GM12892 (cell line): Measurements from ENCODE around the gene AOC3.
"Not testable (repeated sequence)": the region's sequence is repeated elsewhere in the genome, so short reads cannot be mapped to it uniquely, and the experiment has no call there.

Source experiments
- DNase-seq: peaks from one replicate; pipeline ENCODE4 v3.0.0; 2011; ENCODE audit not compliant: insufficient read length
- FAIRE-seq: peaks from 2 replicates; lab custom pipeline; 2011; peaks lifted over from hg19 to GRCh38; lab: Jason Lieb, UNC
- POLR2A ChIP-seq: IDR thresholded peaks from 2 replicates; pipeline ENCODE4 v1.6.1; 2011; ENCODE audit warnings: low read depth, low read length, control low read depth
- POLR2AphosphoS5 ChIP-seq: IDR thresholded peaks from 2 replicates; pipeline ENCODE4 v1.6.1; 2011; ENCODE audit warnings: low read depth, low read length, control low read depth
- TAF1 ChIP-seq: IDR thresholded peaks from 2 replicates; pipeline ENCODE4 v1.6.1; 2011; ENCODE audit warnings: low read depth, mild to moderate bottlenecking, control low read depth, low read length, borderline replicate concordance

Gene AOC3

GRCh38 chr17:42845556-42845917 lies 5.5 kb upstream of the AOC3 start:
- DNase-seq (no peak), FAIRE-seq (no peak)
- TF ChIP-seq POLR2AphosphoS5 = no peak
- 0 out of 2 replicates have a peak, but pooled peaks have one; percentile 4 for TF ChIP-seq POLR2A

DNA sequence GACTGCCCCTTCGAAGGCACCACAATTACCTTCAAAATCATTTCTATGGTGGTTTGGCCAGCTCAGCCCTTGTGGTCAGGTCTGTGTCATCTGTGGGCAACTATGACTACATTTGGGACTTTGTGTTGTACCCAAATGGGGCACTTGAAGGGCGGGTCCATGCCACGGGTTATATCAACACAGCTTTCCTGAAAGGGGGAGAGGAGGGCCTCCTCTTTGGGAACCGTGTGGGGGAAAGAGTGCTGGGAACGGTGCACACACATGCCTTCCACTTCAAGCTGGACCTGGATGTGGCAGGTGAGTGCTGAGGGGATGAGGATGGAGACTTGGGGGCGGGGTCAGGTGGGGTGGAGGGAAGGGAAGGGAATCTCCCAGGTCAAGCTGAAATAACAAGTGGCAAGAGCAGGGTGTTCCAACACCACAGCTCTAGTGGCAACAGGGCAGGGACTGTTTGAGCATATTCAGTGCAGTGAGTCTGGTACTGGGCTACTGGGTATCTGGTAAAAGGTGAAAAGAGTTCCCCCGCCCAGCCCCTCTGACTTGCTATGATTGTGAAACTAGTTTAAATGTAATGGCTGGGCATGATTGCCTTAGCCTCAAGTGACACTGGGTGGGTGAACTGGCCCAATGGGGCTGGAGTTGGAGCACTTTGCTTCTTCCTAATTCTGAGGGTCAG lies 4.9 kb upstream of the AOC3 start:
- FAIRE-seq = no peak
- TF ChIP-seq TAF1 (no peak), POLR2A (no peak; the same call in 1 of the 2 replicates), POLR2AphosphoS5 (peak; percentile 51; the same call in 1 of the 2 replicates)

DNA sequence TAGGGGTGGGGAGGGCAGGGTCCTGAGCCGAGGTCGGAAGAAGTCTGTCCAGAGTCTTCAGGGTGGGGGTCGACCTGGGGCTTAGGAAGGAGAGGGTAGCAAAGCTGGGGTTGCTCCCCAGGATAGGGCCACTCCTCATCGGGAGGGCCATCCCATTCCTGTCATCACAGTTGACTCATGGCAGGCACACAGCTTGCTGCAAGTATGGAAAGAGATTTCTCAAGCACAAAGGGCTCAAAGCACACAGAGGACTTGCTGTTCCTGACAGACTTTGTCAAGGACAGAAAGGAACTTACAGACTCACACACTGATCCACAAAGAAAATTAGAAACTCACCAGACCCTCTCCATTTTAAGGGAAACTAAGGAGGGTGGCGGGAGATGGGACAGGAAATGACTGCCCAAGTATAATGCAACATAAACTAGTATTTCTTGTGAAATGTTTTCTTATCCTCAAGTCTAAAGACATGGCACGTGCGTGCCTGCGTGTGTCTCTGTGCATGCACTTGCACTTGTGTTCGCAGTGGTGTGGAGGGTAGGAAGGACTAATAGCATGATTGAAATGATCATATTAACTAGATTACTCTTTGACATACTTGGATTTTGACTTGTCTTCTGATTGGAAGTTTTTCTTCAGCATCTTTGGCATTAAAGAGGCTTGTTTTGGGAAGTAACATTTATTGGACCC lies 4.3 kb upstream of the AOC3 start:
- no peak for TF ChIP-seq TAF1
- no peak for TF ChIP-seq POLR2A
- TF ChIP-seq POLR2AphosphoS5 = no peak
- no peak for DNase-seq
- no peak for FAIRE-seq

More for the DNA sequence above, 4.9 kb upstream of the AOC3 start:
- no peak for DNase-seq

DNA sequence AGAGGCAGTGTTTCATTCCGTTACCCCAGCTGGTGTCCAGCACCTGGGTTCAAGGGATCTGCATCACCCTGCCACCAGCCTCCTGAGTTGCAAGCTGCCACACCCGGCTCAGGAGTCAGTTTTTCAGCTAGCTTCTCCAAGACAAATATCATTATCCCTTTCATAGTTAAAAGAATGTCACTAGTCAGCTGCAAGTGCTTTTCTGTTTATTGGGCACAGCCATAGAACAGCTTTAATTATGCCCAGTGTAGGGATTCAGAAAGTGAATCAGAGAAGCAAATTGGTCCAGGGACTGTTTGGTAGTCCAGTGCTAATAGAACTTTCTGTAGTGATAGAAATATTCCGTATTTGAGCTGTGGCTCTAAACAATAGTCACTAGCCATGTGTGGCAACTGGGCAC lies 2.9 kb upstream of the AOC3 start:
- TF ChIP-seq POLR2A = no peak
- TF ChIP-seq POLR2AphosphoS5 = no peak
- TF ChIP-seq TAF1 = no peak

DNA sequence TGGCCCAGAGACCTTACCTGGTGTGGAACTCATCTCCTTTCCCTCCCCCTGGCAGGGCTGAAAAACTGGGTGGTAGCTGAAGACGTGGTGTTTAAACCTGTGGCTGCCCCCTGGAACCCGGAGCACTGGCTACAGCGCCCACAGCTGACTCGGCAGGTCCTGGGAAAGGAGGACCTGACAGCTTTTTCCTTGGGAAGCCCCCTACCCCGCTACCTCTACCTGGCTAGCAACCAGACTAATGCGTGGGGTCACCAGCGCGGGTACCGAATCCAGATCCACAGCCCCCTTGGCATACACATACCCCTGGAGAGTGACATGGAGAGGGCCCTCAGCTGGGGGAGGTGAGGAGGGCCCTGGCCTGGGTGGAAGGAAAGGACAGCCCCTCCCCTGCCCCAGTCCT lies 2.0 kb upstream of the AOC3 start:
- no peak for TF ChIP-seq TAF1
- TF ChIP-seq POLR2A = no peak
- TF ChIP-seq POLR2AphosphoS5 = no peak
- FAIRE-seq (no peak), DNase-seq (no peak)

More for the DNA sequence above, 2.9 kb upstream of the AOC3 start:
- FAIRE-seq (no peak), DNase-seq (no peak)

DNA sequence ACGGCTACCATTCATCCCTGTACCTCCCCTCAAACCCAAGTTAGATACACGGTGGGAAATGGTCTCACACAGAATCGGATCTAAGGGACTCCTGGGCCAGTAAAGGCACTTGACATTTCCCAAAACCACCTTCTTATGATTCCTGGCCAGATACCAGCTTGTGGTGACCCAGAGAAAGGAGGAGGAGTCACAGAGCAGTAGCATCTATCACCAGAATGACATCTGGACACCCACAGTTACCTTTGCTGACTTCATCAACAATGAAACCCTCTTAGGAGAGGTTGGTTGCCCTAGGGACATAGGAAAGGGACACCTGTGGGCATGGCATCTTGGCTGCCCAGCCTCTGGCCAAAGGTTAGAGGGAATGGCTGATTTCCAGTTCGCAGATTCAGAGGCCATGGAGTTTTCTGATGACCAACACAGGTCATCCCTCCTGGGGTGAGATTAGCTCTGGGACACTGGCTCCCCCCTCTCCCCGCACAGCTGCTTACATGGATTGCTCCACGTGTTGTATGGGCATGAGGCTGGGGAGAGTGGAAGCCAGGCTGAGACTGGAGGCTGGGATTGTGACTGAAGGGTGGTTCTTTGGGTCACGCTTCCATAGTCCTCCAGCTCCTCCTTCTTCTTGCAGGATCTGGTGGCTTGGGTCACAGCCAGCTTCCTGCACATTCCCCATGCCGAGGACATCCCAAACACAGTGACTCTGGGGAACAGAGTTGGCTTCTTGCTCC lies 1.4 kb upstream of the AOC3 start:
- DNase-seq = no peak
- FAIRE-seq = no peak
- TF ChIP-seq POLR2A (no peak), TAF1 (no peak), POLR2AphosphoS5 (no peak)

DNA sequence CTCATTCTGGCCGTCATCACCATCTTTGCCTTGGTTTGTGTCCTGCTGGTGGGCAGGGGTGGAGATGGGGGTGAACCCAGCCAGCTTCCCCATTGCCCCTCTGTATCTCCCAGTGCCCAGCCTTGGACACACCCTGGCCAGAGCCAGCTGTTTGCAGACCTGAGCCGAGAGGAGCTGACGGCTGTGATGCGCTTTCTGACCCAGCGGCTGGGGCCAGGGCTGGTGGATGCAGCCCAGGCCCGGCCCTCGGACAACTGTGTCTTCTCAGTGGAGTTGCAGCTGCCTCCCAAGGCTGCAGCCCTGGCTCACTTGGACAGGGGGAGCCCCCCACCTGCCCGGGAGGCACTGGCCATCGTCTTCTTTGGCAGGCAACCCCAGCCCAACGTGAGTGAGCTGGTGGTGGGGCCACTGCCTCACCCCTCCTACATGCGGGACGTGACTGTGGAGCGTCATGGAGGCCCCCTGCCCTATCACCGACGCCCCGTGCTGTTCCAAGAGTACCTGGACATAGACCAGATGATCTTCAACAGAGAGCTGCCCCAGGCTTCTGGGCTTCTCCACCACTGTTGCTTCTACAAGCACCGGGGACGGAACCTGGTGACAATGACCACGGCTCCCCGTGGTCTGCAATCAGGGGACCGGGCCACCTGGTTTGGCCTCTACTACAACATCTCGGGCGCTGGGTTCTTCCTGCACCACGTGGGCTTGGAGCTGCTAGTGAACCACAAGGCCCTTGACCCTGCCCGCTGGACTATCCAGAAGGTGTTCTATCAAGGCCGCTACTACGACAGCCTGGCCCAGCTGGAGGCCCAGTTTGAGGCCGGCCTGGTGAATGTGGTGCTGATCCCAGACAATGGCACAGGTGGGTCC lies 607 bp downstream of the AOC3 start:
- FAIRE-seq = not testable (repeated sequence)

DNA sequence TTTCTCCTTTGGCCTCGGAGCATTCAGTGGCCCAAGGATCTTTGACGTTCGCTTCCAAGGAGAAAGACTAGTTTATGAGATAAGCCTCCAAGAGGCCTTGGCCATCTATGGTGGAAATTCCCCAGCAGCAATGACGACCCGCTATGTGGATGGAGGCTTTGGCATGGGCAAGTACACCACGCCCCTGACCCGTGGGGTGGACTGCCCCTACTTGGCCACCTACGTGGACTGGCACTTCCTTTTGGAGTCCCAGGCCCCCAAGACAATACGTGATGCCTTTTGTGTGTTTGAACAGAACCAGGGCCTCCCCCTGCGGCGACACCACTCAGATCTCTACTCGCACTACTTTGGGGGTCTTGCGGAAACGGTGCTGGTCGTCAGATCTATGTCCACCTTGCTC lies 1.4 kb downstream of the AOC3 start:
- no peak for DNase-seq
- TF ChIP-seq POLR2AphosphoS5 = no peak
- no peak for TF ChIP-seq POLR2A
- TF ChIP-seq TAF1 = no peak
- FAIRE-seq = no peak

More for the DNA sequence above, 607 bp downstream of the AOC3 start:
- not testable (repeated sequence) for DNase-seq

DNA sequence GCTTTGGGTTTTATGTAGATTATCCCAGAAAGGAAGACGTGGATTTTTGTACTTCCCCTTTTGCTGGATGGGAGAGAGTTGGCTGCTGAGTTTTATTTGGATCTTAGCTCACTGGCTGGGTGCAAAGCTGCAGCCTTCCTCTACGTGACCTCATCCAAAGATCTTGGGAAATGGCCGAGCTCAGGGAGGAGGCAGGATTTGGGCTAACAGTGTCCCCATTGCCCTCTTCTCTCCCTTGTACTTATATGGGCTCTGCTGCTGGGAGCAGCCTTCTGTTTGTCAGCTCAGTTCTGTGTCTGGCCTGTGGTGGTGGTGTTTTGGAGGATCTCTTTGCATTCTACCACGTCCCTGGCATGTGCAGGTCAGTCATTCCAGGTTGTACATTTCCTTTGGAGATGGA lies 2.0 kb downstream of the AOC3 start:
- FAIRE-seq (no peak), DNase-seq (no peak)
- no peak for TF ChIP-seq POLR2A
- TF ChIP-seq POLR2AphosphoS5 = no peak
- TF ChIP-seq TAF1 = no peak

DNA sequence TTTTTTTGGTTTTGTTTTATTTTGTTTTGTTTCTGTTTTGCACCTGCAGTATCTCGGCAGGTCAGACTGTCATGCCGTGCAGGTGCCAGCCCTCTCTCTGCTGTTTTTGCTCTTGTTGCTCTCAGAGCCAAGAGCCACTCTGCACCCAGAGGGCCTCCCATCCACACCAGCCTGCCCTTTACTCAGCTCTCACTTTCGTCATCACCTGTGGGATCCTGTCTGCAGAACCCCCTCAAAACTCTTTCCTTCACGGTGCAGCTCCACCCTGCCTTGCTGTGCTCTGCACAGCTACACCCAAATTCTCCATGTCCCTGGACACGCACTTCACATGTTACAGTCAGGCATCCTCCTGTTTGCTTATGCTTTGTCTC lies 2.6 kb downstream of the AOC3 start:
- FAIRE-seq (no peak), DNase-seq (no peak)
- TF ChIP-seq TAF1 (no peak), POLR2A (no peak), POLR2AphosphoS5 (no peak)

DNA sequence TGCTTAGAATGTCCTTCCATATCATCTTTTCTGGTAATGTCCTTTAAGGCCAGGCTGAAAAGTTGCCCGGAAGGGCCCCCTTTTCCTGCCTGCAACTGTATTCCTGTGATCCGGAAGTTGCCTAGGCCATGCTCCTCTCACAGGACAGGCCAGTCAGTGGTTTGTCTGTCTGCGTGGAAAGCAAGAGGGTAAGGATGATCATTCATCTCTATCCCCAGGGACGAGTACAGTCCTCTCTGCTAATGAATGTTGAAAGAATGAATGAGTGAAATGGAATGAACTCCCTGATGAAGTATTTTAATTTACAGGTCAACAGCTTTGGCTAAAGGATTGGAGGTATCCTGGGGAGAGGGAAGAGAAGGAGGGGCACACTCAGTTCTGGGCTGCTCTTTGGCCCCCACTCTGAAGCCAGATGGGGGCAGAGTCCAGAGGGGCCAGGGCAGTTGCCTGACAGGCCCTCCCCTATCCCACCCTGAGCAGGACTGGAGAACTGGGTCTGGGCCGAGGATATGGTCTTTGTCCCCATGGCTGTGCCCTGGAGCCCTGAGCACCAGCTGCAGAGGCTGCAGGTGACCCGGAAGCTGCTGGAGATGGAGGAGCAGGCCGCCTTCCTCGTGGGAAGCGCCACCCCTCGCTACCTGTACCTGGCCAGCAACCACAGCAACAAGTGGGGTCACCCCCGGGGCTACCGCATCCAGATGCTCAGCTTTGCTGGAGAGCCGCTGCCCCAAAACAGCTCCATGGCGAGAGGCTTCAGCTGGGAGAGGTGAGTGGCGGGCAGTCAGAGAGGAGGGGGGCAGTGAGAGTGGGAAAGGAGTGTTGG lies 3.2 kb downstream of the AOC3 start:
- DNase-seq = no peak
- no peak for FAIRE-seq
- TF ChIP-seq TAF1 (no peak), POLR2AphosphoS5 (no peak), POLR2A (no peak)
